ENCODE data around the gene RPS6KA1.
"Not testable (repeated sequence)": the region's sequence is repeated elsewhere in the genome, so short reads cannot be mapped to it uniquely, and the experiment has no call there.

The RPS6KA1 gene

DNA sequence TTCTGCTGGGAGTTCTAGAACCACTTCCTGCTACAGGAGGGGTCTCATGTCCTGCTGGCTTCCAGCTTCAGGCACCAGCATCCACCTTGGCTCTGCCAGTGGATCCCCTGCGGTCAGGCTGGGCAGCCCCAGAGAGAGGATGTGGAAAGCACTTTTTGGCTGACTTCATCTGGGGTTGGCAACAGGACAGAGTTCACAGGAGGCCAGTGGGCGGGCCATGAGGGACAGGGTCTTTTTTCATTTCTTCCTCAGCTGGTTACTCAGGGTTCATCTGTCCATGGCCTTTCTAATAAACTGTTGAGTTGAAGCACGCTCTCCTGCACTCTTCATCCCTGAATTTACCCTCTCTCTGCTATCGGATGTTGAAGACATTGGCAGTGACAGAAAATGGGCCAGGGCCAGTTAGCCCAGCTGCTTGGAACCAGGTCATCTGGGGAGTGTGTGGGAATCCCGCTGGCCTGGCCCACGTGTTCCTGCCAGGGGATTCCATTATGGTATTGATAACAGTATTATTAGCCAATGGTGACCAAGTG is 45.2 kb downstream of the RPS6KA1 start:
- H3K4me1 ChIP-seq (ENCODE audit: control insufficient read depth, insufficient read depth, low read length), result no peaks in the 10 kb centered on the region
- peaks cover 4% of the 10 kb centered on the region for H3K36me3 ChIP-seq (ENCODE audit: control insufficient read depth, insufficient read depth, low read length)
- no peaks in the 10 kb centered on the region for H3K27me3 ChIP-seq (ENCODE audit: control insufficient read depth, insufficient read depth, low read length, poor library complexity, severe bottlenecking)
- H3K27ac ChIP-seq (ENCODE audit: insufficient read depth, low read depth, low read length, poor library complexity, severe bottlenecking), result no peak overlapping the region
- no peaks in the 10 kb centered on the region for H3K9me3 ChIP-seq (ENCODE audit: control insufficient read depth, low read length)
- no peak overlapping the region for H3K4me3 ChIP-seq (ENCODE audit: insufficient read depth, low read depth, low read length)
- 94 to 96% methylated on average over 6 of the region's 6 CpGs for WGBS, 2 experiments

DNA sequence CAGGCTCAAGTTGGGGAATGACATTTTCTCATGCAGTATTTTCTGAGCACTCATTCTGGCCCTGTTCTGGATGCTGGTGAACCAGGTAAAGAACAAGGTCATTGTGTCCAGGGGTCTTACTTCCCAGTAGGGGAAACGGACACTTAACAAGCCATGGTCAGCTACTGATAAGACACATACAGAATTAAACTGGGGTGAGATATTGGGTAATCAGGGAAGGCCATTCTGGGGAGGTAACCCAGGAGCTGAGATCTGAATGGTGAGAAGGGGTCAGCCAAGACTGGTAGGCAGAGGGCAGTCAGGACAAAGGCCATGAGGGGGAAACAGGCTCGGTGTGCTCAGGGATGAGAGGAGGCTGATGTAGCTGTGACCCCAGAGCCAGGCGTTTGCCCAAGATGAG is 45.8 kb downstream of the RPS6KA1 start:
- Histone ChIP-seq H3K4me1 (ENCODE audit: control insufficient read depth, insufficient read depth, low read length) (no peaks in the 10 kb centered on the region), H3K27ac (ENCODE audit: insufficient read depth, low read depth, low read length, poor library complexity, severe bottlenecking) (no peak overlapping the region), H3K4me3 (ENCODE audit: insufficient read depth, low read depth, low read length) (no peak overlapping the region), H3K36me3 (ENCODE audit: control insufficient read depth, insufficient read depth, low read length) (peaks cover 4% of the 10 kb centered on the region), H3K9me3 (ENCODE audit: control insufficient read depth, low read length) (no peaks in the 10 kb centered on the region), H3K27me3 (ENCODE audit: control insufficient read depth, insufficient read depth, low read length, poor library complexity, severe bottlenecking) (no peaks in the 10 kb centered on the region)
- WGBS, 2 experiments, result 92 to 93% methylated on average over 3 of the region's 3 CpGs

DNA sequence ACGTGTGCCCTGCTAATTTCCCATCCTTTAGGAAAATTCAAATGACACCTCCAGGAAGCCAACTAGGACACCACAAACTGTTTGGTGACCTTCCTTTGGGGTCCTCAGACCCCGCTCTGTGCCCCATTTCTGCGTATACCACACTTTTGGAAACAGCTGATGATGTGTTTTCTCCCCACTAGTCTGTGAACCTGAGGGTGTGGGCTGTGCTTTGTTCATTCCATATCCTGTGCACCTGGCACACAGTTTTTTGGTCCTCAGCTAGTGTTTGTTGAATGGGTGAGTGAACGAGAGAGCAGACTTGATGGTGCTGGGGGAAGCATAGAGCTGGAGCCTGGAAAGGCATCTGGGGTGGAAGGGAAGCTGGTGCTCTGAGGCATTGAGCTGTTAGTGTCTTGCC is 48.6 kb downstream of the RPS6KA1 start:
- Histone ChIP-seq H3K9me3 (ENCODE audit: control insufficient read depth, low read length) (no peaks in the 10 kb centered on the region), H3K27ac (ENCODE audit: insufficient read depth, low read depth, low read length, poor library complexity, severe bottlenecking) (no peak overlapping the region), H3K4me3 (ENCODE audit: insufficient read depth, low read depth, low read length) (no peak overlapping the region), H3K4me1 (ENCODE audit: control insufficient read depth, insufficient read depth, low read length) (no peaks in the 10 kb centered on the region), H3K36me3 (ENCODE audit: control insufficient read depth, insufficient read depth, low read length) (peaks cover 4% of the 10 kb centered on the region), H3K27me3 (ENCODE audit: control insufficient read depth, insufficient read depth, low read length, poor library complexity, severe bottlenecking) (no peaks in the 10 kb centered on the region)
- 83 to 91% methylated on average over 4 of the region's 4 CpGs for WGBS, 2 experiments

DNA sequence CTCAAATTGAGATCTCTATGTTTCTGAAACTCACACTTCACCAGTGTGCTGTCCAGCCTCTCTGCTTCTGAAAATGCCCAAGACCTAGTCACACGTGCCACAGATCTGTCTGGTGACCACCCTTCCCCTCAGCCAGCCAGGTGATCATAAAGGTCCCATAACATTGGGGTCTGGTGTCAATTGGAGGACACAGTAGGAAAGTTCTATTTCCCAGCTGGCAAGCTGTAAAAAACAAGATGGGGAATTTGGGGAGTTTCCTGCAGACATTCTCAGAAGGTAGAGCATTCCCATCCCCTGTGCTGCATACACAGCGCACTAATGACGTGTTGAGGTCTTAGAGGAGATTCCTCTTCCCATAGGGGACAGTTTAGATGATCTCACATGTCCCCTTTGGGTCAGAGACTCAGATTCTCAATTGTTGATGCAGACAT is 50.1 kb downstream of the RPS6KA1 start:
- Histone ChIP-seq H3K27ac (ENCODE audit: insufficient read depth, low read depth, low read length, poor library complexity, severe bottlenecking) (no peak overlapping the region), H3K4me3 (ENCODE audit: insufficient read depth, low read depth, low read length) (no peak overlapping the region), H3K27me3 (ENCODE audit: control insufficient read depth, insufficient read depth, low read length, poor library complexity, severe bottlenecking) (no peaks in the 10 kb centered on the region), H3K36me3 (ENCODE audit: control insufficient read depth, insufficient read depth, low read length) (peaks cover 3% of the 10 kb centered on the region), H3K9me3 (ENCODE audit: control insufficient read depth, low read length) (no peaks in the 10 kb centered on the region), H3K4me1 (ENCODE audit: control insufficient read depth, insufficient read depth, low read length) (no peaks in the 10 kb centered on the region)
- 80 to 92% methylated on average over 3 of the region's 3 CpGs for WGBS, 2 experiments

DNA sequence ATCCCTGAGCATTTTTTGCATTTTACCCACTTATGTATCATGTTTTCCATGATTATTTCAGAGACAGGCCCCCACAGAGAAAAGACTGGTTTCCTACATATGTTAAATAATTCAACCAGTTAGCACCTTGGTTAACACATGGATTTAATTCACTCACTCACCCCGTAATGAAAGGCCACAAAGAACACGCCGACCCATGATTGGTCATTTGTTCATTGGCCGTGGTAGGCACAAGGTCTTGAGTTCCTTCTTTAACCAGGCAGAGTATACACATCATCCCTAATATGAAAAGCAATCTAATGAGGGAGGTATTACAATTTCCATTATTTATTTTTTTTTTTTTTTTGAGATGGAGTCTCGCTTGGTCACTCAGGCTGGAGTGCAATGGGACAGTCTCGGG is 50.6 kb downstream of the RPS6KA1 start:
- H3K36me3 ChIP-seq (ENCODE audit: control insufficient read depth, insufficient read depth, low read length), result no peaks in the 10 kb centered on the region
- H3K4me1 ChIP-seq (ENCODE audit: control insufficient read depth, insufficient read depth, low read length), result no peaks in the 10 kb centered on the region
- H3K9me3 ChIP-seq (ENCODE audit: control insufficient read depth, low read length), result no peaks in the 10 kb centered on the region
- no peak overlapping the region for H3K4me3 ChIP-seq (ENCODE audit: insufficient read depth, low read depth, low read length)
- H3K27me3 ChIP-seq (ENCODE audit: control insufficient read depth, insufficient read depth, low read length, poor library complexity, severe bottlenecking), result no peaks in the 10 kb centered on the region
- 90 to 95% methylated on average over 6 of the region's 6 CpGs for WGBS, 2 experiments
- no peak overlapping the region for H3K27ac ChIP-seq (ENCODE audit: insufficient read depth, low read depth, low read length, poor library complexity, severe bottlenecking)

DNA sequence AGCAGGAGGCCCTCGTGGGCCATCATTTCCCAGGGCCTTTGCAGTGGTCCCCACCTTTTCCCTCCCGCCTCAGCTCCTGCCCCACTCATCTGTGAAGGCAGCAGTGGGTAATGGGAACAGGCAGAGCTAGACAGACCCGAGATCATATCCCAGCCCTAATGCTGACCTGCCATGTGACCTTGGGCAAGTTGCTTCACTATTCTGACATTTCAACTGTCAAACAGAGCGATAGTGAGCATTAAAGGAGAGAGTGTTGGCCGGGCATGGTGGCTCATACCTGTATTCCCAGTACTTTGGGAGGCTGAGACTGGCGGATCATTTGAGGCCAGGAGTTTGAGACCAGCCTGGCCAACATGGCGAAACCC is 51.7 kb downstream of the RPS6KA1 start:
- no peaks in the 10 kb centered on the region for H3K36me3 ChIP-seq (ENCODE audit: control insufficient read depth, insufficient read depth, low read length)
- H3K4me3 ChIP-seq (ENCODE audit: insufficient read depth, low read depth, low read length), result no peak overlapping the region
- no peaks in the 10 kb centered on the region for H3K9me3 ChIP-seq (ENCODE audit: control insufficient read depth, low read length)
- H3K4me1 ChIP-seq (ENCODE audit: control insufficient read depth, insufficient read depth, low read length), result no peaks in the 10 kb centered on the region
- WGBS, 2 experiments, result 84 to 93% methylated on average over 7 of the region's 7 CpGs
- no peak overlapping the region for H3K27ac ChIP-seq (ENCODE audit: insufficient read depth, low read depth, low read length, poor library complexity, severe bottlenecking)
- H3K27me3 ChIP-seq (ENCODE audit: control insufficient read depth, insufficient read depth, low read length, poor library complexity, severe bottlenecking), result no peaks in the 10 kb centered on the region

DNA sequence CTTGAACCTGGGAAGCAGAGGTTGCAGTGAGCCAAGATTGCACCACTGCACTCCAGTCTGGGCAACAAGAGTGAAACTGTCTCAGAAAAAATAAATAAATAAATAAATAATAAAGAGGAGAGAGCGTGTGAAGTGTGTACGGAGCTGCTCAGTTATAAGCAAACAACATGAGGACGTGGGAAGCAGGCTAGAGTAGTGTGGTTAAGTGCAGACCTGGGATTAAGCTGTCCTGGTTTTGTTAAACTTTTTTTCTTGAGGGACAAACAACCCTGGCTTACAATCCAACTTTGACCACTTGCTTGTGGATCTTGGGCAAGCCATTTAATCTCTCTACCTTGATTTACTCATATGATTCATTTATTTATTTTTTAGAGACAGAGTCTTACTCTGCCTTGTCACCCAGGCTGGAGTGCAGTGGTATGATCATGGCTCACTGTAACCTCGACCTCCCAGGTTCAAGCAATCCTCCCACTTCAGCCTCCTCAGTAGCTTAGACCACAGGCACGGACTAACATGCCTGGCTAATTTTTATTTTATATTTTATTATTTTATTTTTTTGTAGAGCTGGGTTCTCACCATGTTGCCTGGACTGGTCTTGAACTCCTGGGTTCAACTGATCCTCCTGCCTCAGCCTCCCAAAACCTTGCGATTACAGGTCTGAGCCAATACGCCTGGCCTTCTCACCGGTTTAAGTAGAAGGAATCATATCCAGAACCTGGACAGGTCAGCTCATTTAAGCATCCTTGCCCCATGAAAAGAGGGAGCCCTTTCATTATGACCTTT is 52.7 kb downstream of the RPS6KA1 start:
- H3K9me3 ChIP-seq (ENCODE audit: control insufficient read depth, low read length), result no peaks in the 10 kb centered on the region
- 92 to 94% methylated on average over 7 to 8 of the region's 8 CpGs for WGBS, 2 experiments
- no peaks in the 10 kb centered on the region for H3K4me1 ChIP-seq (ENCODE audit: control insufficient read depth, insufficient read depth, low read length)
- H3K27ac ChIP-seq (ENCODE audit: insufficient read depth, low read depth, low read length, poor library complexity, severe bottlenecking), result no peak overlapping the region
- no peaks in the 10 kb centered on the region for H3K27me3 ChIP-seq (ENCODE audit: control insufficient read depth, insufficient read depth, low read length, poor library complexity, severe bottlenecking)
- no peak overlapping the region for H3K4me3 ChIP-seq (ENCODE audit: insufficient read depth, low read depth, low read length)
- no peaks in the 10 kb centered on the region for H3K36me3 ChIP-seq (ENCODE audit: control insufficient read depth, insufficient read depth, low read length)

DNA sequence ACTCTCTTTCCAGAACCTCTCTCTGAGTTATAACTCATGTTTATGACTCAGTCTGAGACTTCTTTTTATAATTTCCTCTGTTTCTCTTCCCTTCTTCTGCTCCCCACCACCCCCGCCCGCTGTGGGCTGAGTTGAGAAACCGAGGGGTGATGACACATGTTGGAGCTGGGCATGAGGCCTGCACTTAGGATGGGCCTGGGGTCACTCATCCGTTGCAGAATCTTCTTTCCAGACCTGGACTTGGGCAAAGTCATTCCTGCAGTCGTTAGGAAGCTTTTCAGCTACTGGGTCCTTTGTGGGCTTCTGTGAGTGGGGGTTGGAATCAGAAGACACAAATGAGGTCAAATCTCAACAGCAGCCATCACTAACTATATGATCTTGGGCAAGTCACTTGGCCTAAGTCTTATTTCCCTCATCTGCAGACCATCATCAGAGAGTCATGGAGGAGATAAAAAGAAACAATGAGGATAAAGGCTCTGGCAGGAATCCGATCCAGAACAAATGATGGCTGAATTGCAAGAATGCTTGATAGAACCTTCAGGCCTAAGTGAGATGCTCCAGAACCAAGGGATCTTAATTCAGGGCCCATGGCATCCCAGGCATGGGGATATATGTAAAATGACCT is 53.4 kb downstream of the RPS6KA1 start:
- no peaks in the 10 kb centered on the region for H3K4me1 ChIP-seq (ENCODE audit: control insufficient read depth, insufficient read depth, low read length)
- H3K9me3 ChIP-seq (ENCODE audit: control insufficient read depth, low read length), result no peaks in the 10 kb centered on the region
- H3K36me3 ChIP-seq (ENCODE audit: control insufficient read depth, insufficient read depth, low read length), result no peaks in the 10 kb centered on the region
- no peak overlapping the region for H3K27ac ChIP-seq (ENCODE audit: insufficient read depth, low read depth, low read length, poor library complexity, severe bottlenecking)
- WGBS, 2 experiments, result 91 to 94% methylated on average over 6 of the region's 6 CpGs
- H3K4me3 ChIP-seq (ENCODE audit: insufficient read depth, low read depth, low read length), result no peak overlapping the region
- no peaks in the 10 kb centered on the region for H3K27me3 ChIP-seq (ENCODE audit: control insufficient read depth, insufficient read depth, low read length, poor library complexity, severe bottlenecking)

DNA sequence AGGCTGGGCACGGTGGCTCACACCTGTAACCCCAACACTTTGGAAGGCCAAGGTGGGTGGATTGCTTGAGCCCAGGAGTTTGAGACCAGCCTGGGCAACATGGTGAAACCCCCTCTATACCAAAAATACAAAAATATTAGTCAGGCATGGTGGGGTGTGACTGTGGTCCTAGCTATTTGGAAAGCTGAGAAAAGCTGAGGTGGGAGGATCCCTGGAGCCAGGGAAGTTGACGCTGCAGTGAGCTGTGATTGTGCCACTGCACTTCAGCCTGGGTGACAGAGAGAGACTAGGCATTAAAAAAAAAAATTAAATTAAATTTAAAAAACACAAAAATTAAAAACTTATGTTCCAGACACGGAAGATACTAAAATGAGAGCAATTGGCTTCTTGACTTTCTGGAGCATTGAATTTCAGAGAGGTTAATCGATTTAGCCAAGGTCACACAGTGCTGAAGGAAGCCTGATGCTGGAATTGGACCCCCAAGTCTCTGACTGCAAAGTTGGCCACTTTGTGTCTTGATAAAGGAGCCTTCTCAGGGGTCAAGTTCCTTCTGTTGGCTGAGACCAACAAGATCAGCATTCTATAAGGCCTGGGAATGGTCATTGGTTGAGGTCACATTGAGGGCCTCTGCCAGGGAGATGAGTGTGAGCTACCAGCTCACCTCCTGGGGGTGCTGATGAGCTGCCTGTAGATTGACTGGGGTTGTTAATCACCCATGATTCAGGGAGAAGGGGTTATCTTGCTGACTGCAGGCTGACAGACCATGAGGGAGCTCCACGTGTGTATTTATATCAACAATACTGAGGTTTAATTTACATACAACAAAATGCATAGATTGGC is 54.3 kb downstream of the RPS6KA1 start:
- 84 to 88% methylated on average over 5 of the region's 5 CpGs for WGBS, 2 experiments
- H3K36me3 ChIP-seq (ENCODE audit: control insufficient read depth, insufficient read depth, low read length), result no peaks in the 10 kb centered on the region
- peaks cover 3% of the 10 kb centered on the region for H3K9me3 ChIP-seq (ENCODE audit: control insufficient read depth, low read length)
- H3K27ac ChIP-seq (ENCODE audit: insufficient read depth, low read depth, low read length, poor library complexity, severe bottlenecking), result no peak overlapping the region
- no peak overlapping the region for H3K4me3 ChIP-seq (ENCODE audit: insufficient read depth, low read depth, low read length)
- no peaks in the 10 kb centered on the region for H3K4me1 ChIP-seq (ENCODE audit: control insufficient read depth, insufficient read depth, low read length)
- H3K27me3 ChIP-seq (ENCODE audit: control insufficient read depth, insufficient read depth, low read length, poor library complexity, severe bottlenecking), result no peaks in the 10 kb centered on the region

DNA sequence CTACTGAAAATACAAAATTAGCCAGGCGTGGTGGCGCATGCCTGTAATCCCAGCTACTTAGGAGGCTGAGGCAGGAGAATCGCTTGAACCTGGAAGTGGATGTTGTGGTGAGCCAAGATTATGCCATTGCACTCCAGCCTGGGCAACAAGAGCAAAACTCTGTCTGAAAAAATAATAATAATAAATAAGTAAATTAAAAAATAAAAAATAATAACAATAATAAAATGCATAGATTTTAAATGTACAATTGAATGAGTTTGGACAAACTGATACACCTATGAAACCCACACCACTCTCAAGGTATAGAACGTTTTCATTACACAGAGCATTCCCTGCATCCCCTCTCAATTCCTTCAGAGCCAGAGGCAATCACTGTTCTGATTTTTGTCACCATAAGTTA is 55.0 kb downstream of the RPS6KA1 start:
- H3K4me3 ChIP-seq (ENCODE audit: insufficient read depth, low read depth, low read length); H3K9me3 ChIP-seq (ENCODE audit: control insufficient read depth, low read length); H3K27ac ChIP-seq (ENCODE audit: insufficient read depth, low read depth, low read length, poor library complexity, severe bottlenecking); H3K27me3 ChIP-seq (ENCODE audit: control insufficient read depth, insufficient read depth, low read length, poor library complexity, severe bottlenecking); H3K36me3 ChIP-seq (ENCODE audit: control insufficient read depth, insufficient read depth, low read length); H3K4me1 ChIP-seq (ENCODE audit: control insufficient read depth, insufficient read depth, low read length): not testable (repeated sequence)
- WGBS, 2 experiments, result 91 to 98% methylated on average over 4 of the region's 4 CpGs

Measured in ectodermal cell (in vitro differentiated cells).